Measurements from ENCODE around the gene ZNF474.

DNA sequence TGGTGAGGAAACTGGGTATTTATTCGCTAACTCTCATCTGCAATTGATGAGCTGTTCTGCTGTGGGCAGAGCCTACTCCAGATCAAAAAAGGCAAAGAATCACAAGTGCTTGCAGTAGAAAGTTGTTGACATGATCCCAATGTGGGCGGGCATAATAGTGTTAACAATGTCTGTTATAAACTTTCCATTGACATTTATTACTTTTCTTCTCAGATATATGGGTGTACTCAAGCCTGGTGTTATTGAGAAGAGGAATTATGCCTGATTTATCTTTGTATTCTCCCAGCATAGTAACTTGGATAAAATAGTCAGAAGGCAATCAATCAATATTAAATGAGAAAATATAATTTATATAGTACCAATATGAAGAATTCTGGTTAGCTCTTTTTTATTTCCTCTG lies 47.8 kb downstream of the ZNF474 start:
- TF ChIP-seq, protein P1, sequence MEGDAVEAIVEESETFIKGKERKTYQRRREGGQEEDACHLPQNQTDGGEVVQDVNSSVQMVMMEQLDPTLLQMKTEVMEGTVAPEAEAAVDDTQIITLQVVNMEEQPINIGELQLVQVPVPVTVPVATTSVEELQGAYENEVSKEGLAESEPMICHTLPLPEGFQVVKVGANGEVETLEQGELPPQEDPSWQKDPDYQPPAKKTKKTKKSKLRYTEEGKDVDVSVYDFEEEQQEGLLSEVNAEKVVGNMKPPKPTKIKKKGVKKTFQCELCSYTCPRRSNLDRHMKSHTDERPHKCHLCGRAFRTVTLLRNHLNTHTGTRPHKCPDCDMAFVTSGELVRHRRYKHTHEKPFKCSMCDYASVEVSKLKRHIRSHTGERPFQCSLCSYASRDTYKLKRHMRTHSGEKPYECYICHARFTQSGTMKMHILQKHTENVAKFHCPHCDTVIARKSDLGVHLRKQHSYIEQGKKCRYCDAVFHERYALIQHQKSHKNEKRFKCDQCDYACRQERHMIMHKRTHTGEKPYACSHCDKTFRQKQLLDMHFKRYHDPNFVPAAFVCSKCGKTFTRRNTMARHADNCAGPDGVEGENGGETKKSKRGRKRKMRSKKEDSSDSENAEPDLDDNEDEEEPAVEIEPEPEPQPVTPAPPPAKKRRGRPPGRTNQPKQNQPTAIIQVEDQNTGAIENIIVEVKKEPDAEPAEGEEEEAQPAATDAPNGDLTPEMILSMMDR (IDR thresholded peaks at IDR 0.05; ENCODE audit: low read depth, low read length), result no peak
- no peak for TF ChIP-seq EZH2phosphoT487 (IDR thresholded peaks at IDR 0.05; ENCODE audit: low read depth)

All from OCI-LY3 (cell line).